ENCODE measurements around the gene CPED1.

CPED1 gene

GRCh38 chr7:121211253-121211652 lies 222.7 kb downstream of the CPED1 start:
- no peaks in the 10 kb centered on the region for H3K9me3 ChIP-seq (ENCODE audit: control insufficient read depth, insufficient read depth, low read depth, low read length)
- ChIA-PET POLR2A (no interaction called here), CTCF (interaction anchor here (0.6 kb wide), 1 partner anchor 14 kb away, joined by 3 read pairs; no protein-coding TSS in a partner anchor)
- H3K4me1 ChIP-seq (ENCODE audit: control insufficient read depth, insufficient read depth, low read length) = no peaks in the 10 kb centered on the region
- H3K36me3 ChIP-seq (ENCODE audit: control insufficient read depth in 2 of 2, insufficient read depth in 1 of 2, low read length in 2 of 2) = no peaks in the 10 kb centered on the region
- H3K27ac ChIP-seq (ENCODE audit: extremely low read depth, low read depth, low read length) = no peak overlapping the region
- TF ChIP-seq SP2 (tag by site-specific recombination; IDR thresholded peaks at IDR 0.05) (no peak), ZNF600 (tag by site-specific recombination; IDR thresholded peaks at IDR 0.05) (no peak), ZBTB17 (tag by site-specific recombination; IDR thresholded peaks at IDR 0.05) (no peak), IKZF3 (tag by site-specific recombination; IDR thresholded peaks at IDR 0.05) (no peak), ZNF48 (tag by site-specific recombination; IDR thresholded peaks at IDR 0.05) (no peak), ZNF18 (tag by site-specific recombination; IDR thresholded peaks at IDR 0.05) (no peak)
- H3K4me3 ChIP-seq (ENCODE audit: low read depth, low read length) = no peak overlapping the region

GRCh38 chr7:121212036-121212435 lies 223.5 kb downstream of the CPED1 start:
- ChIA-PET CTCF (no interaction called here), POLR2A (no interaction called here)
- no peak overlapping the region for H3K27ac ChIP-seq (ENCODE audit: extremely low read depth, low read depth, low read length)
- no peaks in the 10 kb centered on the region for H3K9me3 ChIP-seq (ENCODE audit: control insufficient read depth, insufficient read depth, low read depth, low read length)
- H3K4me3 ChIP-seq (ENCODE audit: low read depth, low read length) = no peak overlapping the region
- H3K36me3 ChIP-seq (ENCODE audit: control insufficient read depth in 2 of 2, insufficient read depth in 1 of 2, low read length in 2 of 2) = no peaks in the 10 kb centered on the region
- TF ChIP-seq KLF17 (tag by site-specific recombination; IDR thresholded peaks at IDR 0.05) = no peak
- TF ChIP-seq ZNF670 (tag by site-specific recombination; IDR thresholded peaks at IDR 0.05; ENCODE audit: low read depth) = no peak
- no peak for TF ChIP-seq ZNF660 (tag by site-specific recombination; IDR thresholded peaks at IDR 0.05)
- no peak for TF ChIP-seq ZBTB20 (tag by site-specific recombination; IDR thresholded peaks at IDR 0.05)
- no peak for TF ChIP-seq ZBTB48 (tag by site-specific recombination; IDR thresholded peaks at IDR 0.05)
- no peak for TF ChIP-seq ZNF416 (tag by site-specific recombination; IDR thresholded peaks at IDR 0.05)
- no peak for TF ChIP-seq ZNF580 (tag by site-specific recombination; IDR thresholded peaks at IDR 0.05)
- no peak for TF ChIP-seq ZNF221 (tag by site-specific recombination; IDR thresholded peaks at IDR 0.05; ENCODE audit: borderline replicate concordance)
- no peak for TF ChIP-seq ZBTB44 (tag by site-specific recombination; IDR thresholded peaks at IDR 0.05)
- no peak for TF ChIP-seq ZBTB1 (tag by site-specific recombination; IDR thresholded peaks at IDR 0.05)
- TF ChIP-seq ZIC2 (tag by site-specific recombination; IDR thresholded peaks at IDR 0.05) = no peak
- no peak for TF ChIP-seq REST (tag by site-specific recombination; IDR thresholded peaks at IDR 0.05)
- TF ChIP-seq ZNF426 (tag by site-specific recombination; IDR thresholded peaks at IDR 0.05) = no peak
- TF ChIP-seq ZNF148 (tag by site-specific recombination; IDR thresholded peaks at IDR 0.05; ENCODE audit: borderline replicate concordance) = no peak
- no peak for TF ChIP-seq ZNF184 (tag by site-specific recombination; IDR thresholded peaks at IDR 0.05)
- no peaks in the 10 kb centered on the region for H3K4me1 ChIP-seq (ENCODE audit: control insufficient read depth, insufficient read depth, low read length)
